Right lobe of liver (tissue), 6 donors: Measurements from ENCODE around the gene MEOX1. TPM values are rescaled to one million over a fixed set of nuclear protein-coding genes. Genes with fewer than 3 reads are reported as not detected.

Experiments
- ATAC-seq, 4 donors: fragments of 200-7000 bp; cut with Tn5 transposase; one replicate each; pipeline ENCODE4 v1.9.1; 2020; ENCODE audit warnings: mild to moderate bottlenecking in 4 of 4, moderate library complexity in 4 of 4
- DNase-seq, 3 donors: peaks; one replicate each; pipeline ENCODE4 v3.0.0-alpha.2; 2020
- H3K27ac ChIP-seq, 3 donors: fragments of 200-600 bp; one replicate each; pipeline ENCODE4 v1.8.0; 2022
- H3K27me3 ChIP-seq, 2 donors: fragments of 200-600 bp; one replicate each; pipeline ENCODE4 v1.8.0; 2022
- H3K36me3 ChIP-seq, 4 donors: fragments of 200-600 bp; sonication (generic) in 1 of 4; one replicate each; pipeline versions ENCODE4 v1.5.1 to v1.8.0; 2017 to 2022; ENCODE audit warnings: control low read depth in 1 of 4
- H3K4me1 ChIP-seq, 4 donors: fragments of 200-600 bp; sonication (generic) in 1 of 4; one replicate each; pipeline versions ENCODE4 v1.5.1 to v1.8.0; 2017 to 2022; ENCODE audit warnings: control low read depth in 1 of 4
- H3K4me3 ChIP-seq, 3 donors: fragments of 200-600 bp; one replicate each; pipeline ENCODE4 v1.8.0; 2022
- H3K9me3 ChIP-seq, 4 donors: fragments of 200-600 bp; sonication (generic) in 1 of 4; one replicate each; pipeline versions ENCODE4 v1.5.1 to v1.8.0; 2017 to 2022; ENCODE audit warnings: control low read depth in 1 of 4
- POLR2A ChIP-seq: fragments of 450-650 bp; IDR thresholded peaks from one replicate; pipeline ENCODE4 v1.6.1; 2017; ENCODE audit warnings: antibody characterized with exemption, mild to moderate bottlenecking
- WGBS: methylation state at CpG from one replicate; pipeline ENCODE4 v1.1.6; 2018; ENCODE audit warnings: low coverage, low lambda C conversion rate; ENCODE audit not compliant: insufficient coverage; ENCODE audit errors: missing lambda C conversion rate; 5-methylcytosine and 5-hydroxymethylcytosine counted together
- intact Hi-C, 2 donors: fragments of 100-400 bp; cut with DNase I; formaldehyde crosslinking; loops; one replicate each; pipeline versions ENCODE4 v1.11.2 to v1.14.1; 2022
- long read RNA-seq: library from polyadenylated mRNA; unstranded; transcript quantifications from one replicate; pipeline ENCODE4 v2.0.0, GENCODE V29; 2019
- total RNA-seq, 6 experiments: library from RNA; depleted of rRNA in 2 of 6; stranded (reverse); fragments of >200 nt in 2 of 6; fragmentation: NEBNext Ultra II Directional in 3 of 6; extraction: Animal tissue kit (Norgen Biotek cat#: 25700) in 3 of 6; gene quantifications; one replicate each; pipeline versions ENCODE4 v1.1.0 to v1.2.4, GENCODE V29; 2016 to 2023
- TF ChIP-seq, protein P1 (sequence below), 4 donors: fragments of 200-600 bp in 3 of 4; fragments of 450-650 bp in 1 of 4; IDR thresholded peaks; one replicate each; pipeline versions ENCODE4 v1.5.1 to v1.8.0; 2016 to 2022; ENCODE audit warnings: antibody characterized with exemption in 4 of 4, mild to moderate bottlenecking in 2 of 4
- donor health status: DM: no; HTN: yes; CAD: no.
- donor health status: DM: no; HTN: no; CAD: no.
- donor health status: DM: no; HTN: no; CAD: no.
- donor health status: DM: no; HTN: yes; CAD: no.
- donor health status: DM: no; HTN: yes; CAD: no.

The MEOX1 gene
- total RNA-seq, result under 1 TPM in 1 of 6 experiments, not detected in 5; 0.11 TPM
- long read RNA-seq, result 0 reads

DNA sequence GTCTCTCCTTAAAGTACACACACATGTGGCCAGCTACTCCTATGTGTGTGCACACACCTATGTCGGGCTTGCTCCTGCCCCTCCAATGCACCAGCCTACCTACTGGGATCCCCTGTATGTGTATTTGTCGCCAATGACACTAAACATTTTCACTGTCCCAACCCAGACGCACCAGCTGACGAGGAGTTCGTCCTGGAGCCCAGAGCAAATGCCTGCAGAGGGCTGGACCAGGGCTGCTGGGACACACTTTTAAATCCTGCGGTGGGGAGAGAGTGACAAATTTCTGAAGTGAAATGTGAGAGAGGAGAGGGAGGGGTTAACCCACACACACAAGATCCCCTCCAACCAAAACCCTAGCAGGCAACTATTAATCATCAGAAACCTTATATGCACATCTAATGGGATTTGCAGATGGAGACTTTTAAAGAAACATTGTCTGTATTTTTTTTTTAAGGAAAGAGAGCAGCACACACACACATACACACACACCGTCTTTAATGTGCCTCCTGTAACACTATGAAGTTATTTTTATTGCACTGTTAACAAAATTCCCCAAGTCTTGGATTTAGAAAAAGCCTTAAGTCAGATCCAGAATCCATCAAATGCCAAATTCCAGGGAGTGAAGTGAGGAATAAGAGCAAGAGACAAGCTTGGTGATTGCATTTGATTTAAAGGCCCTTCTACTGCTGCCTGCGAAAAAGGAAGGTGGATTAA lies at the start of gene MEOX1:
Gene MEOX1, minus strand, starts transcription at position 224 of the 714 bp plus-strand sequence. CDS start 388 bp downstream, outside the sequence.
- H3K27me3 ChIP-seq, result no peaks in the 10 kb centered on the region
- 57% methylated on average over 8 of the region's 8 CpGs for WGBS
- DNase-seq, result no peak
- H3K27ac ChIP-seq, result no peak within 1 kb of the TSS
- H3K4me1 ChIP-seq, result no peaks in the 10 kb centered on the region
- H3K9me3 ChIP-seq, result no peaks in the 10 kb centered on the region
- no peak within 1 kb of the TSS for H3K4me3 ChIP-seq
- TF ChIP-seq, protein P1, sequence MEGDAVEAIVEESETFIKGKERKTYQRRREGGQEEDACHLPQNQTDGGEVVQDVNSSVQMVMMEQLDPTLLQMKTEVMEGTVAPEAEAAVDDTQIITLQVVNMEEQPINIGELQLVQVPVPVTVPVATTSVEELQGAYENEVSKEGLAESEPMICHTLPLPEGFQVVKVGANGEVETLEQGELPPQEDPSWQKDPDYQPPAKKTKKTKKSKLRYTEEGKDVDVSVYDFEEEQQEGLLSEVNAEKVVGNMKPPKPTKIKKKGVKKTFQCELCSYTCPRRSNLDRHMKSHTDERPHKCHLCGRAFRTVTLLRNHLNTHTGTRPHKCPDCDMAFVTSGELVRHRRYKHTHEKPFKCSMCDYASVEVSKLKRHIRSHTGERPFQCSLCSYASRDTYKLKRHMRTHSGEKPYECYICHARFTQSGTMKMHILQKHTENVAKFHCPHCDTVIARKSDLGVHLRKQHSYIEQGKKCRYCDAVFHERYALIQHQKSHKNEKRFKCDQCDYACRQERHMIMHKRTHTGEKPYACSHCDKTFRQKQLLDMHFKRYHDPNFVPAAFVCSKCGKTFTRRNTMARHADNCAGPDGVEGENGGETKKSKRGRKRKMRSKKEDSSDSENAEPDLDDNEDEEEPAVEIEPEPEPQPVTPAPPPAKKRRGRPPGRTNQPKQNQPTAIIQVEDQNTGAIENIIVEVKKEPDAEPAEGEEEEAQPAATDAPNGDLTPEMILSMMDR (IDR thresholded peaks at IDR 0.05), result no peak
- no peak for TF ChIP-seq POLR2A
- no peaks in the 10 kb centered on the region for H3K36me3 ChIP-seq
- ATAC-seq, result no peak
- intact Hi-C loops, result no loop called here

DNA sequence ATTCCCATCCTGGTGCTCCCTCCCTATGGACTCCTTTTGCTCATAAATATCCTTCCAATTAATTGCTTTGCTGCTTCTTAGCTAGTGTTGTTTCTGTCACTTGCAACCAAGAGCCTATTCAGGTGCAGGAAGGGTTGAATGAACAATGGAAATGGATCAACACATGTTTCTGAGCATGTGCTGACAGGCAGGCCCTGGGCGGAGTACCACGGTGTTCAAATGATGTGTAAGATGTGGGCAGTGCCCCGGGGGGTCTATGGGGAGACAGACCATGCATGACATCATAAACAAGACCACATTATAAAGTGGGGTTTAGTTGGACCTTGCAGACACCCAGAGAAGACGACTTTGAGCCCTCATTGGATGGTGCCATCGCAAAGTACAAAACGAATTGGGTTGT lies 48.4 kb upstream of the MEOX1 start:
- TF ChIP-seq POLR2A, result no peak
- TF ChIP-seq, protein P1 (IDR thresholded peaks at IDR 0.05), result no peak
- peaks cover 0 to 4% (median 0%) of the 10 kb centered on the region in 4 donors for H3K4me1 ChIP-seq
- ATAC-seq, result no peak
- H3K27ac ChIP-seq, result no peak overlapping the region
- no peaks in the 10 kb centered on the region for H3K27me3 ChIP-seq
- H3K36me3 ChIP-seq, result no peaks in the 10 kb centered on the region
- 76% methylated on average over 6 of the region's 6 CpGs for WGBS
- no peaks in the 10 kb centered on the region for H3K9me3 ChIP-seq
- intact Hi-C loops, result no loop called here
- DNase-seq, result no peak
- H3K4me3 ChIP-seq, result no peak overlapping the region

DNA sequence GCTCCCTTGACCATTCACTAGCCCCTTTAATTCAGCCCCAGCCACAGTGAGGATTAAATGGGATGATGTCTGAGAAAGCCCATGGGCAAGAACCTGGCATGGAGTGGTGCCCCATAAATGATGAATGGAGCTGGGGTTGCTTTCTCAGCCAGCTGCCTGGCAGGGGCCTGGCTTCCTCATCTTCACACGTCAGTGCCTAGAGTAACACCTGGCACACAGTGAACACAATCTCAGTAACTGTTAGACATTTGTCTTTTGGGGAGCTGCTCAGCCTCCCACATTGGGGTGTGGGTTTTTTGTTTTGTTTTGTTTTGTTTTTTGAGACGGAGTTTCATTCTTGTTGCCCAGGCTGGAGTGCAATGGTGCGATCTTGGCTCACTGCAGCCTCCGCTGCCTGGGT lies 47.5 kb upstream of the MEOX1 start:
- H3K27ac ChIP-seq, result no peak overlapping the region
- no peaks in the 10 kb centered on the region for H3K27me3 ChIP-seq
- ATAC-seq (no peak), DNase-seq (no peak)
- intact Hi-C loops, result no loop called here
- no peak overlapping the region for H3K4me3 ChIP-seq
- no peaks in the 10 kb centered on the region for H3K9me3 ChIP-seq
- whole genome bisulfite sequencing, result 91% methylated on average over 4 of the region's 4 CpGs
- no peaks in the 10 kb centered on the region for H3K36me3 ChIP-seq
- TF ChIP-seq, protein P1 (IDR thresholded peaks at IDR 0.05), result no peak
- TF ChIP-seq POLR2A, result no peak
- H3K4me1 ChIP-seq, result peaks cover 0 to 4% (median 0%) of the 10 kb centered on the region in 4 donors

DNA sequence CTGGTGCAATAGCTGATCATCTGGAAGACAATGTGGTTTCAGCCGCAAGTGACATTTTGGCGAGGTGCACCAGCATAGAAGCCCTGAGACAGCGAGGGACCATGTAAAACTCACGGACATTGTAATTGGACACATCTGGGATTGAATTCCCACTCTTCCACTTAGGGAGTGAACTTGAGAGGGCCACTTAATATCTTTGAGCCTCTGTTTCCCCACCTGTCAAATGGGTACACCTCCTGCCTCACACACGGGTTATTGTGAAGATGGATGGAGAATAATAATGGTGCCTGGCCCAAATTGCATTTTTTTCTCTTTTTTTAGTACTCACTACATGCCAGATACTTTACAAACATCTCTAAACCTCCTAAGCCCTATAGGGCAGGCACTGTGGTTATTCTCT lies 45.5 kb upstream of the MEOX1 start:
- H3K27ac ChIP-seq, result no peak overlapping the region
- intact Hi-C loops, result no loop called here
- H3K9me3 ChIP-seq, result no peaks in the 10 kb centered on the region
- 68% methylated on average over 3 of the region's 5 CpGs for WGBS
- H3K4me3 ChIP-seq, result no peak overlapping the region
- H3K4me1 ChIP-seq, result no peaks in the 10 kb centered on the region
- TF ChIP-seq POLR2A, result no peak
- TF ChIP-seq, protein P1 (IDR thresholded peaks at IDR 0.05), result no peak
- no peak for DNase-seq
- H3K36me3 ChIP-seq, result no peaks in the 10 kb centered on the region
- no peak for ATAC-seq
- H3K27me3 ChIP-seq, result no peaks in the 10 kb centered on the region
